ENCODE data around the gene PCDHGA6. TPM values are rescaled to one million over a fixed set of nuclear protein-coding genes. Genes with fewer than 3 reads are reported as not detected.
"Not testable (repeated sequence)": the region's sequence is repeated elsewhere in the genome, so short reads cannot be mapped to it uniquely, and the experiment has no call there.

Gene PCDHGA6
- total RNA-seq, 2 experiments from 2014 or later = not detected

- CTCF ChIA-PET = no interaction called here
These were observed 7.4 kb upstream of the PCDHGA6 start for GRCh38 chr5:141366016-141366896.

GRCh38 chr5:141369994-141370848, 3.5 kb upstream of the PCDHGA6 start, which contains the start of gene PCDHGB3:
Gene PCDHGB3 (plus strand): TSS chr5:141370242. CDS start chr5:141370395, 153 bp downstream.
- H3K4me1 Mint-ChIP-seq = peaks cover 4% of the 10 kb centered on the region
- CTCF ChIA-PET = interaction anchor here (0.6 to 3.0 kb wide), 14 partner anchors 13 to 194 kb away, joined by 3 to 11 read pairs (median 4); partner anchors contain the start of genes PCDHGA1, PCDHGA10, PCDHGA11 and PCDHGA3

More at GRCh38 chr5:141366016-141366896, 7.4 kb upstream of the PCDHGA6 start:
- peaks cover 7% of the 10 kb centered on the region for H3K36me3 Mint-ChIP-seq (ENCODE audit: low read depth)
- DNase-seq = no peak
- H3K27ac Mint-ChIP-seq = no peak overlapping the region
- POLR2A ChIA-PET = no interaction called here
- H3K27me3 Mint-ChIP-seq = peaks cover 67% of the 10 kb centered on the region
- H3K4me3 Mint-ChIP-seq = no peak overlapping the region
- no peaks in the 10 kb centered on the region for H3K4me1 Mint-ChIP-seq
- H3K9me3 Mint-ChIP-seq = peaks cover 37% of the 10 kb centered on the region

GRCh38 chr5:141371572-141372475, 1.9 kb upstream of the PCDHGA6 start:
- Mint-ChIP-seq H3K4me1 (peaks cover 4% of the 10 kb centered on the region), H3K4me3 (no peak overlapping the region), H3K27ac (no peak overlapping the region), H3K27me3 (peaks cover 43% of the 10 kb centered on the region), H3K36me3 (ENCODE audit: low read depth) (no peaks in the 10 kb centered on the region), H3K9me3 (peaks cover 33% of the 10 kb centered on the region)
- CTCF ChIA-PET = interaction anchor here (0.7 to 3.0 kb wide), 4 partner anchors 15 to 51 kb away, joined by 3 to 11 read pairs (median 3); partner anchors contain the start of genes PCDHGA1, PCDHGA10 and TAF7
- POLR2A ChIA-PET = no interaction called here
- DNase-seq = no peak

More at GRCh38 chr5:141369994-141370848, 3.5 kb upstream of the PCDHGA6 start, which contains the start of gene PCDHGB3:
- peak within 1 kb of the TSS; percentile 48 for H3K4me3 Mint-ChIP-seq
- DNase-seq = no peak
- POLR2A ChIA-PET = no interaction called here
- H3K27ac Mint-ChIP-seq = no peak within 1 kb of the TSS
- H3K9me3 Mint-ChIP-seq = peaks cover 34% of the 10 kb centered on the region
- H3K36me3 Mint-ChIP-seq (ENCODE audit: low read depth) = peaks cover 6% of the 10 kb centered on the region
- peaks cover 53% of the 10 kb centered on the region for H3K27me3 Mint-ChIP-seq

GRCh38 chr5:141374627-141375026, 936 bp downstream of the PCDHGA6 start:
- POLR2A ChIA-PET = no interaction called here
- CTCF ChIA-PET = interaction anchor here (0.5 to 1.7 kb wide), 6 partner anchors 10 to 1018 kb away, joined by 3 to 6 read pairs (median 4); partner anchors contain the start of genes PCDHGA11, PCDHGA5 and PCDHGB5
- H3K4me1 Mint-ChIP-seq = peaks cover 4% of the 10 kb centered on the region
- H3K9me3 Mint-ChIP-seq = peaks cover 33% of the 10 kb centered on the region
- no peak for DNase-seq
- H3K27ac Mint-ChIP-seq = no peak overlapping the region
- H3K4me3 Mint-ChIP-seq = no peak overlapping the region
- no peaks in the 10 kb centered on the region for H3K36me3 Mint-ChIP-seq (ENCODE audit: low read depth)
- H3K27me3 Mint-ChIP-seq = peaks cover 32% of the 10 kb centered on the region

- POLR2A ChIA-PET; H3K4me3 Mint-ChIP-seq; H3K4me1 Mint-ChIP-seq; H3K36me3 Mint-ChIP-seq (ENCODE audit: low read depth); H3K27ac Mint-ChIP-seq; DNase-seq: not testable (repeated sequence)
- Mint-ChIP-seq H3K27me3 (peaks cover 24% of the 10 kb centered on the region), H3K9me3 (peaks cover 28% of the 10 kb centered on the region)
- CTCF ChIA-PET = interaction anchor here (0.9 to 1.7 kb wide), 2 partner anchors 22 to 45 kb away, joined by 4 read pairs; partner anchors contain the start of genes PCDHGA11 and PCDHGB5
These were observed 1.9 kb downstream of the PCDHGA6 start for GRCh38 chr5:141375444-141376155.

- Mint-ChIP-seq H3K36me3 (ENCODE audit: low read depth) (no peaks in the 10 kb centered on the region), H3K9me3 (peaks cover 12% of the 10 kb centered on the region), H3K4me1 (no peaks in the 10 kb centered on the region), H3K27me3 (peaks cover 38% of the 10 kb centered on the region), H3K27ac (peak within 1 kb of the TSS; percentile 62), H3K4me3 (peak within 1 kb of the TSS; percentile 34)
- ChIA-PET POLR2A (no interaction called here), CTCF (interaction anchor here (0.8 to 1.1 kb wide), 2 partner anchors 12 to 48 kb away, joined by 3 to 5 read pairs; partner anchors contain the start of genes PCDHGA12 and PCDHGB3)
- no peak for DNase-seq
These were observed 9.0 kb downstream of the PCDHGA6 start, which contains the start of gene PCDHGA7 for GRCh38 chr5:141382469-141383294. Gene PCDHGA7 (plus strand): TSS chr5:141382742. CDS start chr5:141382900, 158 bp downstream.

- Mint-ChIP-seq H3K36me3 (ENCODE audit: low read depth) (no peaks in the 10 kb centered on the region), H3K4me3 (no peak overlapping the region), H3K27ac (no peak overlapping the region), H3K4me1 (no peaks in the 10 kb centered on the region), H3K27me3 (peaks cover 41% of the 10 kb centered on the region), H3K9me3 (peaks cover 14% of the 10 kb centered on the region)
- no peak for DNase-seq
- ChIA-PET POLR2A (no interaction called here), CTCF (interaction anchor here (0.8 to 1.1 kb wide), 2 partner anchors 13 to 47 kb away, joined by 3 to 5 read pairs; partner anchors contain the start of genes PCDHGA12 and PCDHGB3)
These were observed 9.7 kb downstream of the PCDHGA6 start for GRCh38 chr5:141383345-141383744.

GRCh38 chr5:141384471-141385267, 11.0 kb downstream of the PCDHGA6 start:
- peaks cover 47% of the 10 kb centered on the region for H3K27me3 Mint-ChIP-seq
- no peak overlapping the region for H3K27ac Mint-ChIP-seq

GRCh38 chr5:141387557-141388311, 14.0 kb downstream of the PCDHGA6 start, which contains the start of gene PCDHGB4:
Gene PCDHGB4 (plus strand): TSS chr5:141387698. CDS start chr5:141387885, 187 bp downstream.
- DNase-seq; H3K4me1 Mint-ChIP-seq; H3K36me3 Mint-ChIP-seq (ENCODE audit: low read depth); POLR2A ChIA-PET; H3K4me3 Mint-ChIP-seq; H3K27ac Mint-ChIP-seq: not testable (repeated sequence)
- Mint-ChIP-seq H3K9me3 (peaks cover 28% of the 10 kb centered on the region), H3K27me3 (peaks cover 50% of the 10 kb centered on the region)
- CTCF ChIA-PET = interaction anchor here (0.8 to 1.7 kb wide), 3 partner anchors 16 to 57 kb away, joined by 3 to 5 read pairs (median 5); partner anchors contain the start of genes PCDHGA1 and PCDHGB3

More at GRCh38 chr5:141384471-141385267, 11.0 kb downstream of the PCDHGA6 start:
- DNase-seq = no peak
- Mint-ChIP-seq H3K4me3 (no peak overlapping the region), H3K9me3 (peaks cover 21% of the 10 kb centered on the region), H3K36me3 (ENCODE audit: low read depth) (no peaks in the 10 kb centered on the region), H3K4me1 (no peaks in the 10 kb centered on the region)
- ChIA-PET CTCF (no interaction called here), POLR2A (no interaction called here)
